ENCODE measurements around the gene AATK. TPM values are rescaled to one million over a fixed set of nuclear protein-coding genes. Genes with fewer than 3 reads are reported as not detected.

The AATK gene
- total and polyA plus RNA-seq, 10 of the 15 experiments (the other 5 are each of a cell fraction or from before 2014, with no cell fraction given): 0.04 TPM; not detected in 9

GRCh38 chr17:81096741-81097133 is 69.3 kb downstream of the AATK start:
- H2AFZ ChIP-seq (ENCODE audit: control insufficient read depth, low read depth, low read length): no peak overlapping the region
- POLR2A ChIA-PET: interaction anchor here (1.0 kb wide), 1 partner anchor 73 kb away, joined by 3 read pairs; no protein-coding TSS in a partner anchor
- ATAC-seq (no peak), DNase-seq (ENCODE audit: low read depth, low spot score) (no peak), FAIRE-seq (no peak)
- no peaks in the 10 kb centered on the region for H3K79me2 ChIP-seq (ENCODE audit: control insufficient read depth, insufficient read depth, low read length)
- in situ Hi-C loops (cut with MboI) (loop anchor here (10.0 kb wide), 1 partner anchor 72 kb away; no protein-coding TSS in a partner anchor), intact Hi-C loops (cut with micrococcal nuclease; ENCODE audit: unreplicated experiment) (loop anchor here (1.0 kb wide), 1 partner anchor 73 kb away; no protein-coding TSS in a partner anchor)
- H3K27me3 ChIP-seq (replicated peaks in 1 of 2; ENCODE audit: control insufficient read depth in 2 of 2, insufficient read depth in 2 of 2, low read length in 1 of 2): peaks cover 0 to 7% of the 10 kb centered on the region in 2 experiments; a peak in 3 of 4 replicates
- no peak overlapping the region for H3K4me3 ChIP-seq
- 65% methylated on average over 7 of the region's 7 CpGs for WGBS (ENCODE audit: insufficient coverage, insufficient replicate concordance, low lambda C conversion rate, missing lambda C conversion rate)
- CTCF ChIA-PET: interaction anchor here (0.7 to 4.8 kb wide), 5 partner anchors 47 to 108 kb away, joined by 3 to 60 read pairs (median 10); partner anchors contain the start of gene CHMP6
- no peak overlapping the region for H3K4me2 ChIP-seq (ENCODE audit: control insufficient read depth, insufficient read depth)
- no peak overlapping the region for H3K27ac ChIP-seq (ENCODE audit: control insufficient read depth, insufficient read depth)
- TF ChIP-seq RELA (IDR thresholded peaks at IDR 0.05; ENCODE audit: borderline replicate concordance, partially characterized antibody) (no peak), CHD4 (IDR thresholded peaks at IDR 0.05) (no peak), NRF1 (conservative IDR thresholded peaks at IDR 0.05; ENCODE audit: low read depth, low read length) (no peak), NFIC (IDR thresholded peaks at IDR 0.05; ENCODE audit: low read depth, low read length) (no peak), PAX8 (IDR thresholded peaks at IDR 0.05) (no peak), PBX3 (IDR thresholded peaks at IDR 0.05; ENCODE audit: insufficient replicate concordance, low read depth, low read length) (no peak), CUX1 (IDR thresholded peaks at IDR 0.05; ENCODE audit: insufficient replicate concordance, low read depth, low read length) (no peak)
- no peak overlapping the region for H3K9ac ChIP-seq (ENCODE audit: control insufficient read depth, insufficient read depth, low read length)
- BruUV-seq (replicated peaks): no TSS peak
- H3K36me3 ChIP-seq (ENCODE audit: control insufficient read depth in 2 of 2, insufficient read depth in 2 of 2, low read length in 1 of 2): no peaks in the 10 kb centered on the region
- RAD21 ChIA-PET (ENCODE audit: unreplicated experiment): interaction anchor here (1.5 kb wide), 1 partner anchor 72 kb away, joined by 19 read pairs; no protein-coding TSS in a partner anchor
- no peaks in the 10 kb centered on the region for H3K9me3 ChIP-seq (replicated peaks; ENCODE audit: control insufficient read depth, insufficient read depth, low read length)
- SMC1A ChIA-PET (ENCODE audit: uncharacterized antibody, unreplicated experiment): interaction anchor here (1.0 to 2.1 kb wide), 2 partner anchors 71 to 73 kb away, joined by 3 to 6 read pairs; no protein-coding TSS in a partner anchor
- peaks cover 11% of the 10 kb centered on the region for H3K4me1 ChIP-seq (ENCODE audit: control insufficient read depth, insufficient read depth, low read length)
- H4K20me1 ChIP-seq (ENCODE audit: control insufficient read depth, insufficient read depth): no peaks in the 10 kb centered on the region

Data from GM12878 (cell line).